Keratinocyte (primary cell): Measurements from ENCODE around the gene RAD21L1. TPM values are rescaled to one million over a fixed set of nuclear protein-coding genes. Genes with fewer than 3 reads are reported as not detected.

Source experiments
- DNase-seq: peaks from one replicate; pipeline ENCODE4 v3.0.0-alpha.2; 2011; ENCODE audit warnings: low read depth, missing footprints, low spot score
- FAIRE-seq: peaks from 2 replicates; lab custom pipeline; 2011; peaks lifted over from hg19 to GRCh38; lab: Jason Lieb, UNC
- H2AFZ ChIP-seq: 2 replicates; pipeline ENCODE4 v1.6.0; 2012; ENCODE audit warnings: low read length, control low read depth, inconsistent platforms; ENCODE audit not compliant: control insufficient read depth
- H3K27ac ChIP-seq: 2 replicates; pipeline ENCODE4 v1.5.1; 2011; ENCODE audit warnings: low read length; ENCODE audit not compliant: control insufficient read depth, insufficient read depth
- H3K27me3 ChIP-seq: 3 replicates; pipeline ENCODE4 v1.6.0; 2011; ENCODE audit warnings: low read length; ENCODE audit not compliant: control insufficient read depth, insufficient read depth; ENCODE audit errors: extremely low read depth
- H3K36me3 ChIP-seq, 2 experiments: 2 replicates in 1 of 2; 3 replicates in 1 of 2; pipeline ENCODE4 v1.5.1; 2011; ENCODE audit warnings: low read length in 2 of 2, mild to moderate bottlenecking in 1 of 2; ENCODE audit not compliant: control insufficient read depth in 2 of 2, insufficient read depth in 2 of 2; ENCODE audit errors: extremely low read depth in 1 of 2
- H3K4me1 ChIP-seq: 3 replicates; pipeline ENCODE4 v1.5.1; 2011; ENCODE audit warnings: low read length; ENCODE audit not compliant: control insufficient read depth, insufficient read depth; ENCODE audit errors: extremely low read depth
- H3K4me2 ChIP-seq: 3 replicates; pipeline ENCODE4 v1.6.0; 2011; ENCODE audit warnings: low read depth, low read length; ENCODE audit not compliant: control insufficient read depth, insufficient read depth; ENCODE audit errors: extremely low read depth
- H3K4me3 ChIP-seq, 3 experiments: fragments of 200-600 bp in 1 of 3; sonication (generic) in 1 of 3; 2 replicates in 2 of 3; 3 replicates in 1 of 3; pipeline ENCODE4 v1.5.1; 2011 to 2016; ENCODE audit warnings: low read length in 3 of 3, mild to moderate bottlenecking in 3 of 3, control low read depth in 2 of 3, inconsistent platforms in 1 of 3, low read depth in 1 of 3, mixed read lengths in 1 of 3, mixed run types in 1 of 3, moderate library complexity in 1 of 3; ENCODE audit not compliant: control insufficient read depth in 2 of 3, insufficient read depth in 2 of 3; ENCODE audit errors: extremely low read depth in 1 of 3
- H3K79me2 ChIP-seq: 2 replicates; pipeline ENCODE4 v1.6.0; 2012; ENCODE audit warnings: low read length; ENCODE audit not compliant: control insufficient read depth, insufficient read depth
- H3K9ac ChIP-seq: 3 replicates; pipeline ENCODE4 v1.6.0; 2011; ENCODE audit warnings: low read length; ENCODE audit not compliant: control insufficient read depth, insufficient read depth; ENCODE audit errors: extremely low read depth
- H3K9me1 ChIP-seq: 3 replicates; pipeline ENCODE4 v1.6.0; 2011; ENCODE audit warnings: low read length; ENCODE audit not compliant: control insufficient read depth, insufficient read depth; ENCODE audit errors: extremely low read depth
- H3K9me3 ChIP-seq: 2 replicates; pipeline ENCODE4 v1.5.1; 2012; ENCODE audit warnings: low read depth, low read length; ENCODE audit not compliant: control insufficient read depth
- H4K20me1 ChIP-seq: 3 replicates; pipeline ENCODE4 v1.6.0; 2011; ENCODE audit warnings: low read length; ENCODE audit not compliant: control insufficient read depth, insufficient read depth; ENCODE audit errors: extremely low read depth
- EZH2 ChIP-seq: IDR thresholded peaks from one replicate; pipeline ENCODE4 v1.6.1; 2012; ENCODE audit warnings: inconsistent platforms, mild to moderate bottlenecking, low read length, moderate library complexity
- dilution Hi-C: fragments of 300-500 bp; cut with MboI; formaldehyde crosslinking; loops from one replicate; pipeline ENCODE4 v1.7.0; 2020; ENCODE audit warnings: low sequenced_read_pairs; ENCODE audit not compliant: extremely low pct_ligation_motif_present
- polyA plus RNA-seq, 5 experiments: library from polyadenylated mRNA; depleted of rRNA in 3 of 5; stranded (reverse) in 3 of 5; stranded (forward) in 1 of 5; unstranded in 1 of 5; fragments of >200 nt; gene quantifications; 1 replicate in 1 of 5; 2 replicates in 3 of 5; 3 replicates in 1 of 5; pipeline versions ENCODE4 v1.2.1 to v1.2.3, GENCODE V29; 2011 to 2012; ENCODE audit warnings: missing spikeins in 2 of 5, low read depth in 1 of 5, low replicate concordance in 1 of 5
- TF ChIP-seq, protein P1 (sequence below), 3 experiments: IDR thresholded peaks in 1 of 3; conservative IDR thresholded peaks in 1 of 3; optimal IDR thresholded peaks in 1 of 3; 2 replicates in 2 of 3; 3 replicates in 1 of 3; pipeline versions ENCODE3 to v1.5.1; 2011; ENCODE audit warnings: low read length in 3 of 3, mild to moderate bottlenecking in 3 of 3, moderate library complexity in 2 of 3, control low read depth in 1 of 3, inconsistent platforms in 1 of 3; ENCODE audit not compliant: insufficient read depth in 2 of 3; ENCODE audit errors: extremely low read depth in 1 of 3

RAD21L1 gene
- polyA plus RNA-seq, 1 donor (not counting 4 experiments of a cell fraction or from before 2014, with no cell fraction given), result not detected

GRCh38 chr20:1180949-1181348 is 44.9 kb upstream of the RAD21L1 start:
- Histone ChIP-seq H3K27me3 (peaks cover 32% of the 10 kb centered on the region), H3K79me2 (no peaks in the 10 kb centered on the region), H3K4me3 (no peak overlapping the region), H3K4me1 (no peaks in the 10 kb centered on the region), H3K9me3 (no peaks in the 10 kb centered on the region), H3K9ac (no peak overlapping the region), H2AFZ (no peak overlapping the region), H3K27ac (no peak overlapping the region), H4K20me1 (no peaks in the 10 kb centered on the region), H3K9me1 (peaks cover 3% of the 10 kb centered on the region), H3K4me2 (no peak overlapping the region), H3K36me3 (peaks cover 0 to 2% of the 10 kb centered on the region in 2 experiments)
- FAIRE-seq (no peak), DNase-seq (no peak)
- TF ChIP-seq, protein P1, sequence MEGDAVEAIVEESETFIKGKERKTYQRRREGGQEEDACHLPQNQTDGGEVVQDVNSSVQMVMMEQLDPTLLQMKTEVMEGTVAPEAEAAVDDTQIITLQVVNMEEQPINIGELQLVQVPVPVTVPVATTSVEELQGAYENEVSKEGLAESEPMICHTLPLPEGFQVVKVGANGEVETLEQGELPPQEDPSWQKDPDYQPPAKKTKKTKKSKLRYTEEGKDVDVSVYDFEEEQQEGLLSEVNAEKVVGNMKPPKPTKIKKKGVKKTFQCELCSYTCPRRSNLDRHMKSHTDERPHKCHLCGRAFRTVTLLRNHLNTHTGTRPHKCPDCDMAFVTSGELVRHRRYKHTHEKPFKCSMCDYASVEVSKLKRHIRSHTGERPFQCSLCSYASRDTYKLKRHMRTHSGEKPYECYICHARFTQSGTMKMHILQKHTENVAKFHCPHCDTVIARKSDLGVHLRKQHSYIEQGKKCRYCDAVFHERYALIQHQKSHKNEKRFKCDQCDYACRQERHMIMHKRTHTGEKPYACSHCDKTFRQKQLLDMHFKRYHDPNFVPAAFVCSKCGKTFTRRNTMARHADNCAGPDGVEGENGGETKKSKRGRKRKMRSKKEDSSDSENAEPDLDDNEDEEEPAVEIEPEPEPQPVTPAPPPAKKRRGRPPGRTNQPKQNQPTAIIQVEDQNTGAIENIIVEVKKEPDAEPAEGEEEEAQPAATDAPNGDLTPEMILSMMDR (optimal IDR thresholded peaks at IDR 0.05 in 1 of 3, IDR thresholded peaks at IDR 0.05 in 1 of 3, conservative IDR thresholded peaks at IDR 0.05 in 1 of 3; ENCODE audit: extremely low read depth in 1 of 3, insufficient read depth in 2 of 3, low read length in 3 of 3), result no peak
- TF ChIP-seq EZH2, result no peak
- dilution Hi-C loops, result no loop called here

GRCh38 chr20:1182106-1182505 is 43.7 kb upstream of the RAD21L1 start:
- no peak for FAIRE-seq
- Histone ChIP-seq H3K9ac (no peak overlapping the region), H3K9me3 (no peaks in the 10 kb centered on the region), H3K79me2 (no peaks in the 10 kb centered on the region), H3K9me1 (no peaks in the 10 kb centered on the region), H3K4me1 (no peaks in the 10 kb centered on the region), H4K20me1 (no peaks in the 10 kb centered on the region), H3K4me2 (no peak overlapping the region), H3K27ac (no peak overlapping the region), H3K36me3 (no peaks in the 10 kb centered on the region), H2AFZ (no peak overlapping the region), H3K4me3 (no peak overlapping the region), H3K27me3 (peaks cover 42% of the 10 kb centered on the region)
- dilution Hi-C loops, result no loop called here
- no peak for DNase-seq
- no peak for TF ChIP-seq EZH2
- TF ChIP-seq, protein P1 (optimal IDR thresholded peaks at IDR 0.05 in 1 of 3, IDR thresholded peaks at IDR 0.05 in 1 of 3, conservative IDR thresholded peaks at IDR 0.05 in 1 of 3; ENCODE audit: extremely low read depth in 1 of 3, insufficient read depth in 2 of 3, low read length in 3 of 3), result no peak
